ENCODE measurements around the gene GJB4.

Gene GJB4

GRCh38 chr1:34779962-34780361 is 20.4 kb downstream of the GJB4 start:
- DNase-seq: no peak

DNA sequence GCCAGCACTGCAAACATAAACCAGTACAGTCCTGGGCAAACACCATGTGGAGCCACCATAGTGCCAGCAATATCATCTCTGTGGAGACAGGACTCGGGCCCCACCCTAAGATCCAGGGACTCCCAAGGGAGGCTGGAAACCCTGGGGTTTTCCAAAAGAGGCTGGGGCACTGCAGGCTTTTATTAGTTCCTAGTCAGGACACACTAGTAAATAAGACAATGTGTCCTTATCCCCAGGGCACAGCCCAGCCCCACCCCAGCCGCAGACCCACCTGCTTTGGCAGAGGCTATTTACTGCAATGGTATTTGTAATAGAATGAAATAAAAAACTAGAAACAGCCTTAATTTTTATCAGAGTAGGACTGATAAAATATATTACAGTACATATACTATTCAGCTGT is 21.0 kb downstream of the GJB4 start:
- no peak for DNase-seq

DNA sequence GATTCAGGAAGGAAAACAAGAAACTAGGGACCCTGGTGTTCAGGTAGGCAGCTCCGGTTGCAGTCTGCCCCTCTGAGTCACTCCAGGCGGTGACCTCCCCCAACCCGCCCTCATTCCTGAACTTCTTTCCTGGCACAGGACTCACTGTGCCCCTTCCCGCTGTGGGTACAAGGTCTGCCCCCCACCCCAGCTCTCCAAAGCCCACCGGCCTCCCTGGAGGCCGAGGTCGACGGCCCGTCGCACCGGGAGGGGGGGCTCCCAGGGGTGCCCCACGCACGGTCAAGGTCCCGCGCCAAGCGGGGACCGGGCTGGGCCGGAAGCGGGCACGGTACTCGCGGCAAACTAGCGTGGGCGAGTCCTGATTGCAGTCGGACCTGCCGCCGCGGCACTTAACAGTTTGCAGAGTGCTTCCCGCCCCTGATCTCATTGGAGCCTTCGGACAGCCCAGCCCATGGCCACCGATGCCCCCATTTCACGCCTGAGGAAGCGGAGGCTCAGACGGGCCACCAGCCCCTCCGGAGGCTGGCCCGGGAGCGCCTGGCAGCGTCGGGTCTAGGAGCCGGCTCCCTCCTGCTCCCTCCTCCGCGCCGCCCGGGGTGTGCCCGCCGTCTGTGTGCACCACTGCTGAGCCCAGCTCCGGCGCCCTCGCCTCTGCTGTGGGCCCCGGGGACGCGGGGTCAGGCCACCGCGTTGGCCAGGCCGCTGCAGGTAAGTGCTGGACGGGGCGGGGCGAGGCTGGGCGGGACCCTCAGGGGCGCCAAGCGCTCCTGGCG is 21.7 kb downstream of the GJB4 start, which contains the start of gene GJB3:
TSS of gene GJB3 (plus strand) at position 144 of the 773 bp plus-strand sequence. CDS start 3,549 bp downstream, outside the sequence.
- DNase-seq: no peak

DNA sequence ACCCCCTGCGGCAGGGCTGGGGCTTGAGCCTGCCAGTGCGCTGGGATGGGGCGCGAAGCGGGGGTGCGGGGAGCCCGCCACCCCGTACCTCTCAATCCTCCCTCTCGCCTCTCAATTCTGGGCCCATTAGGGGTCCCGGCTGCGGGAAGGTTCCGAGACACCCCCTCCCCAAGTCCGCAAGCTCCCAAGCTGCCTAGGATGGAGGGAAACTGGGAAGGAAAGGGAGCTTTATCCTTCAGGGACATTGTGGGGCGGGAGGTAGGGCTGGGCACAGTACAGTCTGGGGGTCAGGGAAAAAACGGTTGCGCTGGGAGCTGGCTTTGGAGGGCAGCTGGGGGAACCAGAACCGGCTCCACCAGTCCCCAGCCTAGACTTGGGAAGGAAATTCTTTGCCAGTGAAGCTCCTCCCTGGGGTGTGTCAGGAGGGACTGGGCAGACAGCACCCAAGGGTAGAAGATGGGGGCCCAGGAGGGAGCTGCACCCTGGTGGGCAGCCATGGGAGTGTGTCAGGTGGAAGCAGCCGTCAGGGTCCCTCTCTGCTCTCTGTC is 22.4 kb downstream of the GJB4 start:
- DNase-seq: no peak

DNA sequence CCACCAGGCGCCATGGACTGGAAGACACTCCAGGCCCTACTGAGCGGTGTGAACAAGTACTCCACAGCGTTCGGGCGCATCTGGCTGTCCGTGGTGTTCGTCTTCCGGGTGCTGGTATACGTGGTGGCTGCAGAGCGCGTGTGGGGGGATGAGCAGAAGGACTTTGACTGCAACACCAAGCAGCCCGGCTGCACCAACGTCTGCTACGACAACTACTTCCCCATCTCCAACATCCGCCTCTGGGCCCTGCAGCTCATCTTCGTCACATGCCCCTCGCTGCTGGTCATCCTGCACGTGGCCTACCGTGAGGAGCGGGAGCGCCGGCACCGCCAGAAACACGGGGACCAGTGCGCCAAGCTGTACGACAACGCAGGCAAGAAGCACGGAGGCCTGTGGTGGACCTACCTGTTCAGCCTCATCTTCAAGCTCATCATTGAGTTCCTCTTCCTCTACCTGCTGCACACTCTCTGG is 25.2 kb downstream of the GJB4 start:
- no peak for DNase-seq

- no peak for DNase-seq
Observed at GRCh38 chr1:34785231-34785874, 25.8 kb downstream of the GJB4 start.

GRCh38 chr1:34785875-34786470 is 26.4 kb downstream of the GJB4 start:
- no peak for DNase-seq

- peak; percentile 66 for DNase-seq
Observed at GRCh38 chr1:34786521-34787325, 27.2 kb downstream of the GJB4 start.

DNA sequence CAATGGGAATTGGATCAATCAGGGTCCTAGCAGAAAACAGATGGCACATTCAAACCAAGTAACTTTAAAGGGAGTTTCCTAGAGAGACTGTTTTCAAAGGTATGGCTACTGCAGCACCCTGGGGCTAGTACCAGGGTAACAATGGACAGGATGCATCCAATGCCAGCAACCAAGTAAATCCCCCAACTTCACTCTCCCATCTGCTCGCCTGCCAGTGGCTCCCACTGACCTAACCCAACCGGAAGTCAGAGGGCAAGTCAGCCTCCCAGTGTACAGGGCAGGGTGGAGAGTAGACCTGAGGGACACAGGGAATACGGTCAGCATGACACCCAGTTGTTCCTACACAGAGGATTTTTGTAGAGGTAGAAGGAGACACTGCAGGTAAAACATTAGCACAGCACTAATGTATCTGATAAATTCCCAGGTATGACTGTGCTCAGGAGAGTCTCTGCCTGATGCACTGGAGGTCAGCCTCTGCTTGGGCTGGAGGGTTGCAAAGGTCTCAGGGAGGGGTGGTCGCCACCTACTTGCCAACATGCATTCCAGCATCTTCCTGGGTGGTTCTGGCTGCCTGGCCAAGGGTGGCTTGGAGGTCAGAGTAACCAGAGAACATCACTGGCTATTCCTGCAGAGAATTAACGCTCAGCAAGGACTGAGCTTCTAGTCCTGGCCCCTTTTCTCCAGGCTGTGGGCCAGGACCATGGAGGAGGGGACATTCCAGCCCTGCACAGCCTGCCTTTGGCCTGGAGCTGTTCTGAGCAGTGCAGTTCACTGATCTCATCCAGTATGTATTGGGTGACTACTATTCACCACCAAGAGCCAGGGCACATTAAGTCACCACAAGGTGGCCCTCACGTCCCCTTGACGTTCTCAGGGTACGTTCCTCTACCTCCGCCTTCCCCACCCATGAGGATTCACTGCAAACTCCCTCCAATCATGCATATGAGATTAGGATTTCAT is 28.2 kb downstream of the GJB4 start:
- no peak for DNase-seq

DNA sequence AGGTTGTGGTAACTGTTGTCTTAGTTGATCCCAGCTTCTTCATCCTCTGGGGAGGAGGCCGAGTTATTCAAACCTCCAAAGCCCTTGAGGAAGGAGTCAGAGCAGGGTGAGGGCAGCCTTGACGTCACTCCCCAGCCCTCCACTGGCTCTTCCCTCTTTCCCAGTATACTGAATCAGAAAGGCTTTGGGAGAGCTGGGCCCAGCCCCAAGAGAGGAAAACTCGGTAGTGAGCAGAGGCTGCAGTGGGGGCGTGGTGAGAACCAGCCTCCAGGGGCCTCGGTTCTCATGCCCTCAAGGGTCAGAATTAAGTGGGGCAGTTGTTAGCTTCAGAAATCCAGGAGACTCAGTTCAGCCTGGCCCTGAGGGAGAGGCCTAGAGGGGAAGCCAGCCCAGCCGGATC is 31.4 kb downstream of the GJB4 start:
- no peak for DNase-seq

DNA sequence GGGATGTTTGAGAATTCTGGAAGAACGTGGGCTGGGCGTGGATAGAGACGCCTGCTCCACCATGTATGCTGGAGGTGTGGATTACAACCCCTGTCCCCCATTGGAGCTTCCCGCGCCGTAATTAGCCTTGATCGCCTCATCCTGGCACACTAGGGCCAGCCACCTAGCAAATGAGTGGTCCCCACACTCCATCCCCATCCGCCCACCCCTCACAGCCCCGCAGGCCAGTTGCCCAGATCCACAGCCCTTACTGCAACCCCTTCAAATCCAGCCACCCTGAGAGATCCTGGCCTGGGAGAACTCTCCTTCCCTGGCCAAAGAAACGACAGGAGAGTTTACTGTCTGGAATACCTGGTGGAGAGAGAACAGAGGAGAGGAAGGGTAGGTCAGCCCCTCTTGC is 32.9 kb downstream of the GJB4 start:
- DNase-seq: no peak

GRCh38 chr1:34792868-34793727 is 33.6 kb downstream of the GJB4 start, which contains the start of gene GJA4:
Gene GJA4, plus strand, starts transcription at chr1:34792999. Its CDS starts 1,215 bp downstream, at chr1:34794214.
- DNase-seq: no peak

- DNase-seq: no peak
Observed at GRCh38 chr1:34794001-34794789, 34.7 kb downstream of the GJB4 start.

DNA sequence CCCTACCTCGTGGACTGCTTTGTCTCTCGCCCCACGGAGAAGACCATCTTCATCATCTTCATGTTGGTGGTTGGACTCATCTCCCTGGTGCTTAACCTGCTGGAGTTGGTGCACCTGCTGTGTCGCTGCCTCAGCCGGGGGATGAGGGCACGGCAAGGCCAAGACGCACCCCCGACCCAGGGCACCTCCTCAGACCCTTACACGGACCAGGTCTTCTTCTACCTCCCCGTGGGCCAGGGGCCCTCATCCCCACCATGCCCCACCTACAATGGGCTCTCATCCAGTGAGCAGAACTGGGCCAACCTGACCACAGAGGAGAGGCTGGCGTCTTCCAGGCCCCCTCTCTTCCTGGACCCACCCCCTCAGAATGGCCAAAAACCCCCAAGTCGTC is 35.2 kb downstream of the GJB4 start:
- no peak for DNase-seq

GRCh38 chr1:34795916-34796315 is 36.4 kb downstream of the GJB4 start:
- no peak for DNase-seq

- DNase-seq: no peak
Observed at GRCh38 chr1:34796990-34797389, 37.5 kb downstream of the GJB4 start.

DNA sequence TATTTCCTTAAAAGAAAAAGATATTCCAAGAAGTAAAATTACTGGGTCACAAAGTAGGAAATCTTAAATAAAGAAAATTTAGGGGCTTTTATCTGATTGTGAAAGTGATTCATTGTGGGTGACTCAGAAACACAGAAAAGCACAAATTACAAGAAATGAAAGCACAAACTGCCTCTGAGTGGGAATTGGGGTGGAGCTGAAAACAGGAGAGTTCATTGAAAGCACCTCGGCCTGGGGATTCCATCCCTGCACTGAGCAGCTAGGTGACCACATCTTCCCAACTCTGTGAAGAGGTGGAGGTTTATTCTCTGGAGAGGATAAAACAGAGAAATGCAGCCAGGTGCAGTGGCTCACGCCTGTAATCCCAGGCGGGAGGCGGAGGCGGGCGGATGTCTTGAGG is 40.7 kb downstream of the GJB4 start:
- no peak for DNase-seq

DNA sequence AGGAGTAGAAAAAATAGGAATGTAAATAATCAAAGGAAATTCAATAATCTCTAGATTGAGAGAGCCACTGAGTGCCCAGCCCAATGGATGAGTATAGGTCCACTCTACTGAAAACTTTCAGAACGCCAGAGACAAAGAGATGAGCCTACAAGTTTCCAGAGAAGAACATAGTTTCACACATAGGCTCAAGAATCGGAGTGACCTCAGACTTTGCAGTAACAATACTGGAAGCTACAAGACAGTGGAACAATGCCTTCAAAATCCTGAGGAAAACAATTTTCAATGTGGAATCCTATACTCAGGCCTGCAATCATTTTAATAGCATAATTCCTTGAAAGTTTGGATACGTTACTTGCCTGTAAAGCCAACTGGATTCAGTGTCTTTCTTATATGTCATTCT is 44.2 kb downstream of the GJB4 start:
- DNase-seq: no peak

DNA sequence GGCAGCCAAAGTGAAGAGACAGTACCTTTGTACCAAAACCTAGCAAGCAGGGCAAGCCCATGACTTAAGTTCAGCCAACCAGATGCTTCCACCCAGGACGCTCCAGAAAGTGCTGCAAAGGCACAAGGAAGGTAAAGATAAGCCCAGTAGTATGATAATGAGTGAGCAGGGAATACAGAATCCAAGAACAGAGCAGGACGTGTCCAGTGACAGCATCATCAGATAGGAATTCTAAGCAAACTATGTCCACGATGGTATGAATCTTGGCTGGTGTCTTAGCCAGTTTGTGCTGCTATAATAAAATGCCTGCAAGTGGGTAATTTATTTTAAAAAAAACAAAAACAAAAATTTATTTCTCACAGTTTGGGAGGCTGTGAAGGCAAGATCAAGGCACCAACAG is 46.9 kb downstream of the GJB4 start:
- DNase-seq: peak; percentile 7
